Measurements from ENCODE around the gene SLC41A1.

DNA sequence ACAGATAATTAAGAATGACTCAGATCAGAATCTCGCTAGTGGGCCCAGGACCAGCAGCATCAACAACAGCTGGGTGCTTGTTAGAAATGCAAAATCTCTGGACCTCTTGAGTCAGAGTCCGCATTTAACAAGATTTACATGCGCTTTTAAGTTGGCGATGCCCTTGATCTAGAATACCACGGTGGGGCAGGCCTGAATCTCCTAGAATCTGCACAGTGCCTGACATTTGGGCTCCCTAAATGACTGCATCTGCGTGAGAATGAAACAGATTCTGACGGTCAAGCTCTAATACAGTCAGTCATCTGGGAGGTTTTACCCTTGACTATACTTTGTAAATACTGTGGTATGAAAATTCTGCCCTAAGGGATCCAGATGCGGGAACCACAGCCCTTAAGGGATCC, 20.5 kb downstream of the SLC41A1 start:
- TF ChIP-seq EZH2 (IDR thresholded peaks at IDR 0.05; ENCODE audit: insufficient read depth, poor library complexity, severe bottlenecking) (no peak), EZH2phosphoT487 (IDR thresholded peaks at IDR 0.05; ENCODE audit: insufficient read depth, low read depth) (no peak)

Measured in GM23248 (cell line).